Mesenchymal stem cell (in vitro differentiated cells and primary cell): ENCODE data around the gene LST1.

Source experiments
- DNase-seq: peaks from one replicate; pipeline ENCODE4 v3.0.0-alpha.2; 2013
- H2AFZ ChIP-seq: one replicate; pipeline ENCODE4 v1.6.1; 2013; ENCODE audit warnings: low read depth, mild to moderate bottlenecking, control low read depth, inconsistent platforms, low read length, moderate library complexity
- H2AK5ac ChIP-seq: 2 replicates; pipeline ENCODE4 v1.6.1; 2013; ENCODE audit warnings: low read length, moderate library complexity, mild to moderate bottlenecking, inconsistent platforms; ENCODE audit not compliant: severe bottlenecking
- H2BK120ac ChIP-seq: one replicate; pipeline ENCODE4 v1.6.1; 2013; ENCODE audit warnings: low read depth, mild to moderate bottlenecking, inconsistent platforms, low read length, moderate library complexity
- H2BK12ac ChIP-seq, 2 experiments: one replicate each; pipeline ENCODE4 v1.6.1; 2013; ENCODE audit warnings: inconsistent platforms in 2 of 2, low read length in 2 of 2, mild to moderate bottlenecking in 2 of 2, moderate library complexity in 2 of 2, control low read depth in 1 of 2
- H2BK15ac ChIP-seq: one replicate; pipeline ENCODE4 v1.6.1; 2013; ENCODE audit warnings: mild to moderate bottlenecking, low read depth, inconsistent platforms; ENCODE audit not compliant: poor library complexity, severe bottlenecking
- H2BK5ac ChIP-seq: 2 replicates; pipeline ENCODE4 v1.6.1; 2013; ENCODE audit warnings: low read depth, mild to moderate bottlenecking, low read length, control low read depth, inconsistent platforms; ENCODE audit not compliant: poor library complexity, severe bottlenecking
- H3K14ac ChIP-seq, 2 experiments: one replicate each; pipeline ENCODE4 v1.6.1; 2013; ENCODE audit warnings: inconsistent platforms in 2 of 2, low read length in 2 of 2, control low read depth in 1 of 2, mild to moderate bottlenecking in 1 of 2, moderate library complexity in 1 of 2
- H3K18ac ChIP-seq, 2 experiments: one replicate each; pipeline ENCODE4 v1.6.1; 2013; ENCODE audit warnings: inconsistent platforms in 2 of 2, low read length in 2 of 2, control low read depth in 1 of 2, low read depth in 1 of 2, mild to moderate bottlenecking in 1 of 2
- H3K23ac ChIP-seq, 2 experiments: one replicate each; pipeline ENCODE4 v1.6.1; 2013; ENCODE audit warnings: inconsistent platforms in 2 of 2, low read length in 2 of 2, mild to moderate bottlenecking in 2 of 2, moderate library complexity in 2 of 2, control low read depth in 1 of 2
- H3K27ac ChIP-seq: 2 replicates; pipeline ENCODE4 v1.5.1; 2013; ENCODE audit warnings: mild to moderate bottlenecking, moderate library complexity, low read length, control low read depth, inconsistent platforms; ENCODE audit not compliant: poor library complexity, severe bottlenecking
- H3K27me3 ChIP-seq, 2 experiments: 2 replicates each; pipeline versions ENCODE4 v1.6.1 to v1.7.0; 2013; ENCODE audit warnings: low read length in 2 of 2, mild to moderate bottlenecking in 2 of 2, moderate library complexity in 2 of 2, control low read depth in 1 of 2, inconsistent platforms in 1 of 2; ENCODE audit not compliant: control insufficient read depth in 1 of 2, insufficient read depth in 1 of 2
- H3K36me3 ChIP-seq, 2 experiments: 2 replicates each; pipeline versions ENCODE4 v1.6.1 to v1.7.0; 2013; ENCODE audit warnings: low read length in 2 of 2, control low read depth in 1 of 2, inconsistent platforms in 1 of 2, low read depth in 1 of 2, mild to moderate bottlenecking in 1 of 2; ENCODE audit not compliant: insufficient read depth in 2 of 2, control insufficient read depth in 1 of 2
- H3K4ac ChIP-seq, 2 experiments: one replicate each; pipeline ENCODE4 v1.6.1; 2013; ENCODE audit warnings: inconsistent platforms in 2 of 2, low read length in 2 of 2, mild to moderate bottlenecking in 2 of 2, moderate library complexity in 2 of 2, control low read depth in 1 of 2, low read depth in 1 of 2
- H3K4me1 ChIP-seq: 2 replicates; pipeline ENCODE4 v1.6.1; 2013; ENCODE audit warnings: low read depth, low read length, control low read depth; ENCODE audit not compliant: control insufficient read depth, insufficient read depth
- H3K4me2 ChIP-seq: 2 replicates; pipeline ENCODE4 v1.6.1; 2013; ENCODE audit warnings: low read length, mild to moderate bottlenecking, inconsistent platforms; ENCODE audit not compliant: poor library complexity, severe bottlenecking
- H3K4me3 ChIP-seq, 2 experiments: 2 replicates each; pipeline versions ENCODE4 v1.5.1 to v1.7.0; 2013; ENCODE audit warnings: low read length in 2 of 2, mild to moderate bottlenecking in 2 of 2, control low read depth in 1 of 2, low read depth in 1 of 2; ENCODE audit not compliant: insufficient read depth in 1 of 2
- H3K79me1 ChIP-seq: replicated peaks from 2 replicates; pipeline ENCODE4 v1.6.1; 2013; ENCODE audit warnings: mild to moderate bottlenecking, control low read depth, low read length, inconsistent platforms; ENCODE audit not compliant: poor library complexity, severe bottlenecking
- H3K9ac ChIP-seq: 2 replicates; pipeline ENCODE4 v1.7.0; 2013; ENCODE audit warnings: mild to moderate bottlenecking, low read length, moderate library complexity
- H3K9me3 ChIP-seq: 2 replicates; pipeline ENCODE4 v1.7.0; 2013; ENCODE audit warnings: mild to moderate bottlenecking, low read length; ENCODE audit not compliant: control insufficient read depth
- H4K8ac ChIP-seq: one replicate; pipeline ENCODE4 v1.6.1; 2013; ENCODE audit warnings: inconsistent platforms, mild to moderate bottlenecking, low read length, moderate library complexity
- H4K91ac ChIP-seq: one replicate; pipeline ENCODE4 v1.6.1; 2013; ENCODE audit warnings: mild to moderate bottlenecking, low read length, inconsistent platforms
- WGBS: methylation state at CpG from one replicate; pipeline ENCODE4 v1.1.7; 2013; ENCODE audit warnings: mixed read lengths; 5-methylcytosine and 5-hydroxymethylcytosine counted together

LST1 gene

GRCh38 chr6:31626952-31627351, 40.9 kb downstream of the LST1 start:
- Histone ChIP-seq H3K27me3 (no peaks in the 10 kb centered on the region), H2BK12ac (no peak overlapping the region), H3K4me2 (no peak overlapping the region), H2BK15ac (no peak overlapping the region), H3K23ac (no peak overlapping the region), H3K14ac (no peak overlapping the region), H4K91ac (no peak overlapping the region), H3K4me1 (peaks cover 10% of the 10 kb centered on the region), H3K36me3 (peaks cover 88 to 93% of the 10 kb centered on the region in 2 experiments), H4K8ac (no peak overlapping the region), H3K79me1 (peaks cover 16% of the 10 kb centered on the region), H3K4me3 (no peak overlapping the region), H3K9me3 (no peaks in the 10 kb centered on the region), H3K9ac (no peak overlapping the region), H2AK5ac (no peak overlapping the region), H3K27ac (no peak overlapping the region), H3K18ac (no peak overlapping the region), H2AFZ (no peak overlapping the region), H2BK120ac (no peak overlapping the region), H2BK5ac (no peak overlapping the region), H3K4ac (no peak overlapping the region)
- no peak for DNase-seq
- WGBS, result 98% methylated on average over 5 of the region's 10 CpGs

- no peak overlapping the region for H4K91ac ChIP-seq
- H3K27ac ChIP-seq, result no peak overlapping the region
- H3K4me1 ChIP-seq, result peaks cover 7% of the 10 kb centered on the region
- H3K79me1 ChIP-seq, result peaks cover 18% of the 10 kb centered on the region
- H3K14ac ChIP-seq, result no peak overlapping the region
- no peak overlapping the region for H3K18ac ChIP-seq
- no peak overlapping the region for H3K4ac ChIP-seq
- WGBS, result 99% methylated on average over 19 of the region's 19 CpGs
- H3K27me3 ChIP-seq, result no peaks in the 10 kb centered on the region
- no peak overlapping the region for H4K8ac ChIP-seq
- H2BK5ac ChIP-seq, result no peak overlapping the region
- DNase-seq, result no peak
- H2AFZ ChIP-seq, result no peak overlapping the region
- no peaks in the 10 kb centered on the region for H3K9me3 ChIP-seq
- H2BK120ac ChIP-seq, result no peak overlapping the region
- no peak overlapping the region for H3K4me2 ChIP-seq
- H2BK12ac ChIP-seq, result no peak overlapping the region
- H3K4me3 ChIP-seq, result no peak overlapping the region
- no peak overlapping the region for H2BK15ac ChIP-seq
- peaks cover 93 to 98% of the 10 kb centered on the region in 2 experiments for H3K36me3 ChIP-seq
- no peak overlapping the region for H3K23ac ChIP-seq
- no peak overlapping the region for H3K9ac ChIP-seq
- H2AK5ac ChIP-seq, result no peak overlapping the region
Measured at GRCh38 chr6:31627690-31628287, 41.7 kb downstream of the LST1 start.

- Histone ChIP-seq H3K23ac (no peak overlapping the region), H3K9ac (no peak overlapping the region), H4K91ac (no peak overlapping the region), H3K9me3 (no peaks in the 10 kb centered on the region), H2BK15ac (no peak overlapping the region), H3K4ac (no peak overlapping the region), H2AFZ (no peak overlapping the region), H3K79me1 (peaks cover 22% of the 10 kb centered on the region), H4K8ac (no peak overlapping the region), H3K4me3 (no peak overlapping the region), H3K14ac (no peak overlapping the region), H3K4me1 (peaks cover 3% of the 10 kb centered on the region), H3K27ac (no peak overlapping the region), H2BK5ac (no peak overlapping the region), H2AK5ac (no peak overlapping the region), H3K36me3 (peaks cover 96 to 100% of the 10 kb centered on the region in 2 experiments), H2BK12ac (no peak overlapping the region), H3K18ac (no peak overlapping the region), H3K27me3 (no peaks in the 10 kb centered on the region), H3K4me2 (no peak overlapping the region), H2BK120ac (no peak overlapping the region)
- 96% methylated on average over 6 of the region's 7 CpGs for WGBS
- no peak for DNase-seq
Measured at GRCh38 chr6:31629014-31629413, 42.9 kb downstream of the LST1 start.

GRCh38 chr6:31630177-31630934, 44.3 kb downstream of the LST1 start:
- Histone ChIP-seq H3K14ac (no peak overlapping the region), H2BK12ac (no peak overlapping the region), H3K27ac (no peak overlapping the region), H2BK120ac (no peak overlapping the region), H3K18ac (no peak overlapping the region), H2BK15ac (no peak overlapping the region), H3K9ac (peak overlapping the region; percentile 41), H3K4me1 (no peaks in the 10 kb centered on the region), H3K4ac (no peak overlapping the region), H3K36me3 (peaks cover 96 to 100% of the 10 kb centered on the region in 2 experiments), H2AK5ac (no peak overlapping the region), H3K4me2 (no peak overlapping the region), H3K4me3 (no peak overlapping the region), H2BK5ac (no peak overlapping the region), H3K9me3 (no peaks in the 10 kb centered on the region), H3K23ac (no peak overlapping the region), H3K79me1 (peaks cover 20% of the 10 kb centered on the region), H4K8ac (no peak overlapping the region), H4K91ac (no peak overlapping the region), H2AFZ (no peak overlapping the region), H3K27me3 (no peaks in the 10 kb centered on the region)
- 98% methylated on average over 25 of the region's 25 CpGs for WGBS
- no peak for DNase-seq
